Right atrium auricular region (tissue), 2 donors: ENCODE results near the gene ZPBP. TPM values are rescaled to one million over a fixed set of nuclear protein-coding genes. Genes with fewer than 3 reads are reported as not detected.

Experiments used
- DNase-seq: peaks from one replicate; pipeline ENCODE4 v3.0.0-alpha.2; 2019; ENCODE audit warnings: low spot score
- H3K27ac ChIP-seq, 2 donors: fragments of 200-600 bp; sonication (generic); 1 replicate in 1 of 2; 2 replicates in 1 of 2; pipeline ENCODE4 v1.5.1; 2016 to 2019
- H3K27me3 ChIP-seq, 2 donors: fragments of 200-600 bp; sonication (generic); one replicate each; pipeline versions ENCODE4 v1.5.1 to v1.6.0; 2017 to 2019
- H3K36me3 ChIP-seq: fragments of 200-600 bp; sonication (generic); one replicate; pipeline ENCODE4 v1.5.1; 2016
- H3K4me1 ChIP-seq, 2 donors: fragments of 200-600 bp; sonication (generic); one replicate each; pipeline versions ENCODE4 v1.5.1 to v1.6.0; 2017 to 2019
- H3K4me3 ChIP-seq, 2 donors: fragments of 200-600 bp; sonication (generic); 1 replicate in 1 of 2; 2 replicates in 1 of 2; pipeline ENCODE4 v1.5.1; 2017 to 2019; ENCODE audit warnings: mild to moderate bottlenecking in 1 of 2, moderate library complexity in 1 of 2
- H3K9me3 ChIP-seq, 2 donors: fragments of 200-600 bp; sonication (generic); one replicate each; pipeline ENCODE4 v1.5.1; 2019
- total RNA-seq, 2 donors: library from RNA; depleted of rRNA; stranded (reverse); fragments of >200 nt; gene quantifications; one replicate each; pipeline ENCODE4 v1.1.0, GENCODE V29; 2016
- TF ChIP-seq, protein P1 (sequence below), 2 donors: fragments of 200-600 bp; sonication (generic); IDR thresholded peaks; one replicate each; pipeline ENCODE4 v1.5.1; 2019; ENCODE audit warnings: antibody characterized with exemption in 2 of 2

ZPBP gene
- total RNA-seq, 2 donors from 2014 or later: not detected

DNA sequence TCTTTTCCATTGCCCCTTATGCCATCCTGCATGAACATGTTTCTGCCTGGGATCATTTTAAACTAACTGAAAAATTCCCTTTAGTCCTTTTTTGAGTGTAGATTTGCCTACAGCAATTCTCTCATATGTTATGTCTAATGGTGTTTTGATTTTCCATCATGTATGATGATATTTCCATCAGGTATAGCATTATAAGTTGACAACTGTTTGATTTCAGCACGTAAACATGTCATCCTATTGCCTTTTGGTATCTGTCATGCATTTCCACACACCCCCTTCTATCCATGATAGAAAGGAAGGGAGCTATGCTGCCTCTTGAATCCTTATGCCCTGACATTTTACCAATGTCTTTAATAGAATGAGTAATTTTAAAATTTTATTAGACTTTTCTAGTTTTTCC is 116.8 kb downstream of the ZPBP start:
- Histone ChIP-seq H3K4me3 (no peak overlapping the region), H3K27ac (no peak overlapping the region), H3K4me1 (no peaks in the 10 kb centered on the region), H3K9me3 (no peaks in the 10 kb centered on the region), H3K27me3 (no peaks in the 10 kb centered on the region), H3K36me3 (no peaks in the 10 kb centered on the region)
- DNase-seq: no peak
- TF ChIP-seq, protein P1, sequence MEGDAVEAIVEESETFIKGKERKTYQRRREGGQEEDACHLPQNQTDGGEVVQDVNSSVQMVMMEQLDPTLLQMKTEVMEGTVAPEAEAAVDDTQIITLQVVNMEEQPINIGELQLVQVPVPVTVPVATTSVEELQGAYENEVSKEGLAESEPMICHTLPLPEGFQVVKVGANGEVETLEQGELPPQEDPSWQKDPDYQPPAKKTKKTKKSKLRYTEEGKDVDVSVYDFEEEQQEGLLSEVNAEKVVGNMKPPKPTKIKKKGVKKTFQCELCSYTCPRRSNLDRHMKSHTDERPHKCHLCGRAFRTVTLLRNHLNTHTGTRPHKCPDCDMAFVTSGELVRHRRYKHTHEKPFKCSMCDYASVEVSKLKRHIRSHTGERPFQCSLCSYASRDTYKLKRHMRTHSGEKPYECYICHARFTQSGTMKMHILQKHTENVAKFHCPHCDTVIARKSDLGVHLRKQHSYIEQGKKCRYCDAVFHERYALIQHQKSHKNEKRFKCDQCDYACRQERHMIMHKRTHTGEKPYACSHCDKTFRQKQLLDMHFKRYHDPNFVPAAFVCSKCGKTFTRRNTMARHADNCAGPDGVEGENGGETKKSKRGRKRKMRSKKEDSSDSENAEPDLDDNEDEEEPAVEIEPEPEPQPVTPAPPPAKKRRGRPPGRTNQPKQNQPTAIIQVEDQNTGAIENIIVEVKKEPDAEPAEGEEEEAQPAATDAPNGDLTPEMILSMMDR (IDR thresholded peaks at IDR 0.05): no peak

DNA sequence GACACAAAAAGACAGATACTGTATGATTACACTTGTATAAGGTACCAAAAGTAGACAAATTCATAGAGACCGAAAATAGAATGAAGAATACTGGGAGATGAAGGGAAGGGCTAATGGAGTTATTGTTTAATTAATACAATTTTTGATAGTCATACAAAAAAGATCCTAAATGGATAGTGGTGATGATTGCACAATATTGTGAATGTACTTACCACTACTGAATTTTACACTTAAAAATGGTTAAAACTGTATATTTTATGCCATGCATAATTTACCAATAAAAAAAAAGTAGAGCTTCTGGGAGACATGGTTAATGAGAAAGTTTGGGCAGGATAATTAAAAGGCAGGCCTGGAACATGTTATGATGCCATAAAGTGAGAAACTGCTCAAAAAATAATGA is 119.0 kb downstream of the ZPBP start:
- TF ChIP-seq, protein P1 (IDR thresholded peaks at IDR 0.05): no peak
- Histone ChIP-seq H3K9me3 (no peaks in the 10 kb centered on the region), H3K27ac (no peak overlapping the region), H3K4me1 (no peaks in the 10 kb centered on the region), H3K4me3 (no peak overlapping the region), H3K27me3 (no peaks in the 10 kb centered on the region), H3K36me3 (no peaks in the 10 kb centered on the region)
- no peak for DNase-seq

DNA sequence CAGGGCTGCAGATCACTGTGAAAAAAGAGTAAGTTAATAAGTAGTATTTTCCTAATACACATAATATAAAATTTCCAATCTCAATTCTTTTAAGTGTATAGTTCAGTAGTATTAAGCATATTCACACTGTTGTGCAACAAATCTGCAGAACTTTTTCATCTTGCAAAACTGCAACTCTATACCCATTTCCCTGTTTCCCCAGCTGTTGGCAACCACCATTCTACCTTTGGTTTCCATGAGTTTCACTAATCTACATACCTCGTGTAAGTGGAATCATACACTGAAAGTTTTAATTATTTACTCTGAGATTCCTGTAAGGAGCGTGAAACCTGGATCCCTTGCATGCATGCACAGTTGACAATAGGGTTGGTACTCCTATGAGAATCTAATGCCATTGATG is 155.4 kb downstream of the ZPBP start:
- H3K4me3 ChIP-seq: no peak overlapping the region
- no peak for DNase-seq
- H3K27me3 ChIP-seq: no peaks in the 10 kb centered on the region
- H3K9me3 ChIP-seq: no peaks in the 10 kb centered on the region
- H3K27ac ChIP-seq: no peak overlapping the region
- H3K4me1 ChIP-seq: no peaks in the 10 kb centered on the region
- no peaks in the 10 kb centered on the region for H3K36me3 ChIP-seq
- TF ChIP-seq, protein P1 (IDR thresholded peaks at IDR 0.05): no peak

DNA sequence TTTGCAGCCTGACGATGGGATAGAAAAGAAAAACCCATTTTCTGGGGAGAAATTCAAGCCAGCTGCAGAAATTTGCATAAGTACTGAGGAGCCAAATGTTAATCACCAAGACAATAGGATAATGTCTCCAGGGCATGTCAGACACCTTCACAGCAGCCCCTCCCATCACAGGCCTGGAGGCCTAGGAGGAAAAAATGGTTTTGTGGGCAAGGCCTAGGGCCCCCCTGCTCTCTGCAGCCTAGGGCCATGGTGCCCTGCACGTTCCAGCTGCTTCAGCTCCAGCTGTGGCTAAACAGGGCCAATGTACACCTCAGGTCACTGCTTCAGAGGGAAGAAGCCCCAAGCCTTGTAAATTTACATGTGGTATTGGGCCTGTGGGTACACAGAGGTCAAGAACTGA is 161.4 kb downstream of the ZPBP start:
- DNase-seq: no peak
- TF ChIP-seq, protein P1 (IDR thresholded peaks at IDR 0.05): no peak
- no peak overlapping the region for H3K27ac ChIP-seq
- no peaks in the 10 kb centered on the region for H3K4me1 ChIP-seq
- H3K36me3 ChIP-seq: no peaks in the 10 kb centered on the region
- H3K9me3 ChIP-seq: peaks cover 0 to 9% of the 10 kb centered on the region in 2 donors
- H3K27me3 ChIP-seq: no peaks in the 10 kb centered on the region
- H3K4me3 ChIP-seq: no peak overlapping the region

DNA sequence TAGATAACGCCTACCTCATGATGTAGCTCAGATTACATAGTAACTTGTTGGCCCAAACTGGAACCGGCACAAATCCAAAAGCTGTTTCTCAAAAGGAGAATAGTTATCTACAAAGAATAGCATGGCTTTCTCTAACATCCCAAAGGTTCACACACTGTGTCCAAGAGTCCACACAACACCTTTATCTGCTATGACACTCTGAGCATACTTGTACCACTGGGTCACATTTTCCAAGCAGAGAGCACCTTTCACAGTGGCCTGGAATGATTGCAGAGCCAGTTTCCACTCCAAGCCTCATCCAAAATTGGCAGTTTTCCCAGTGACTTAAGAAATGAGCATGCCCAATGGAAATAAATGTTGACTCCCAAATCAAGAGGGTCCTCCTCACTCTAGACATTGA is 164.3 kb downstream of the ZPBP start:
- peaks cover 0 to 9% of the 10 kb centered on the region in 2 donors for H3K9me3 ChIP-seq
- H3K27ac ChIP-seq: no peak overlapping the region
- H3K4me1 ChIP-seq: no peaks in the 10 kb centered on the region
- H3K27me3 ChIP-seq: no peaks in the 10 kb centered on the region
- DNase-seq: no peak
- H3K36me3 ChIP-seq: no peaks in the 10 kb centered on the region
- no peak overlapping the region for H3K4me3 ChIP-seq
- TF ChIP-seq, protein P1 (IDR thresholded peaks at IDR 0.05): no peak

DNA sequence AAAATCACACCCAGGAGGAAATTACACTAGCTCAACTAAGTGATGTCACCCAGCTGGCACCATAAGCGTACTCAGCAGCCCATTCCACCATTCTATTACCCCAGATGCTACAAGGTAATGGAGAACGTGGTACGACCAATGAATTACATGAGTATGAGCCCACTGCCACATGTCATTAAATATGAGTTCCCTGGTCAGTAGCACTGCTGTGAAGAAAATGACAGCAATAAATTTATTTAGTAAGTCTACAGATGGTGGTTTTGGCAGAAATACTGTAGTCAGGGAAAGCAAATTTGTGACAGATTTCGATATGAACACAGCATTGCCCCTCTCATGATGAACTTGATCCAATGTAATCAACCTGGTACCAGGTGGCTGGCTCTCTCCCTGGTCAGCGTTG is 165.4 kb downstream of the ZPBP start:
- no peaks in the 10 kb centered on the region for H3K36me3 ChIP-seq
- DNase-seq: no peak
- TF ChIP-seq, protein P1 (IDR thresholded peaks at IDR 0.05): no peak
- H3K27ac ChIP-seq: no peak overlapping the region
- no peaks in the 10 kb centered on the region for H3K27me3 ChIP-seq
- no peaks in the 10 kb centered on the region for H3K4me1 ChIP-seq
- peaks cover 0 to 9% of the 10 kb centered on the region in 2 donors for H3K9me3 ChIP-seq
- no peak overlapping the region for H3K4me3 ChIP-seq
